Midbrain (tissue), 1 donor: Measurements from ENCODE around the gene SPATA31E1.

ENCODE experiments used
- DNase-seq: peaks from one replicate; lab custom pipeline; 2025; lab: John Stamatoyannopoulos, UW

The SPATA31E1 gene

GRCh38 chr9:87863882-87864465 is 18.7 kb upstream of the SPATA31E1 start:
- no peak for DNase-seq

- DNase-seq: no peak
These were observed 17.8 kb upstream of the SPATA31E1 start for GRCh38 chr9:87864915-87865314.

GRCh38 chr9:87865626-87866025 is 17.1 kb upstream of the SPATA31E1 start:
- no peak for DNase-seq

GRCh38 chr9:87867391-87867790 is 15.3 kb upstream of the SPATA31E1 start:
- DNase-seq: no peak

- DNase-seq: no peak
These were observed 14.5 kb upstream of the SPATA31E1 start for GRCh38 chr9:87868175-87868574.

GRCh38 chr9:87868635-87869034 is 14.0 kb upstream of the SPATA31E1 start:
- DNase-seq: no peak

GRCh38 chr9:87869082-87869481 is 13.6 kb upstream of the SPATA31E1 start:
- DNase-seq: no peak

GRCh38 chr9:87871425-87872078 is 11.1 kb upstream of the SPATA31E1 start:
- DNase-seq: no peak

- no peak for DNase-seq
These were observed 10.5 kb upstream of the SPATA31E1 start for GRCh38 chr9:87872079-87872624.

GRCh38 chr9:87873607-87874303 is 8.9 kb upstream of the SPATA31E1 start:
- no peak for DNase-seq

- no peak for DNase-seq
These were observed 8.4 kb upstream of the SPATA31E1 start for GRCh38 chr9:87874304-87874623.

GRCh38 chr9:87875060-87875459 is 7.6 kb upstream of the SPATA31E1 start:
- no peak for DNase-seq

- DNase-seq: no peak
These were observed 6.7 kb upstream of the SPATA31E1 start for GRCh38 chr9:87875831-87876545.

- no peak for DNase-seq
These were observed 6.0 kb upstream of the SPATA31E1 start for GRCh38 chr9:87876708-87877107.

GRCh38 chr9:87878989-87879511 is 3.6 kb upstream of the SPATA31E1 start:
- DNase-seq: no peak

- no peak for DNase-seq
These were observed 2.6 kb upstream of the SPATA31E1 start for GRCh38 chr9:87880116-87880515.

- DNase-seq: no peak
These were observed 2.0 kb upstream of the SPATA31E1 start for GRCh38 chr9:87880683-87881082.

- DNase-seq: no peak
These were observed 597 bp downstream of the SPATA31E1 start for GRCh38 chr9:87883274-87883673.

GRCh38 chr9:87883990-87884389 is 1.3 kb downstream of the SPATA31E1 start:
- no peak for DNase-seq

GRCh38 chr9:87884578-87885459 is 2.1 kb downstream of the SPATA31E1 start:
- DNase-seq: no peak

GRCh38 chr9:87885484-87886189 is 3.0 kb downstream of the SPATA31E1 start:
- DNase-seq: no peak
